C4-2B (cell line): Measurements from ENCODE around the gene TTN.

ENCODE experiments used
- CTCF ChIP-seq: fragments of 450-650 bp; conservative IDR thresholded peaks from 2 replicates; pipeline ENCODE4 v1.5.1; 2017; ENCODE audit warnings: mild to moderate bottlenecking
- ZFX ChIP-seq: fragments of 450-650 bp; IDR thresholded peaks from 2 replicates; pipeline ENCODE4 v1.6.1; 2017

- no peak for TF ChIP-seq CTCF
- TF ChIP-seq ZFX, result no peak
Measured at GRCh38 chr2:178528647-178529046, 278.6 kb downstream of the TTN start.
